MM.1S (cell line): ENCODE data around the gene CTNNA3.

Experiments used
- DNase-seq: peaks from one replicate; pipeline ENCODE4 v3.0.0-alpha.2; 2015
- H2AFZ ChIP-seq: fragments of 300-600 bp; sonication (generic); 2 replicates; pipeline ENCODE4 v1.6.0; 2016; ENCODE audit warnings: antibody characterized with exemption, low read length
- H3F3A ChIP-seq: fragments of 300-600 bp; sonication (generic); 2 replicates; pipeline ENCODE4 v1.6.1; 2016; ENCODE audit warnings: mild to moderate bottlenecking, antibody characterized with exemption, low read length, moderate library complexity, mixed read lengths; ENCODE audit not compliant: insufficient read depth
- H3K27ac ChIP-seq: fragments of 300-600 bp; sonication (generic); 2 replicates; pipeline ENCODE4 v1.5.1; 2016; ENCODE audit warnings: mild to moderate bottlenecking, low read length
- H3K27me3 ChIP-seq: fragments of 300-600 bp; sonication (generic); replicated peaks from 2 replicates; pipeline ENCODE4 v1.6.0; 2016; ENCODE audit warnings: low read length; ENCODE audit not compliant: insufficient read depth
- H3K36me3 ChIP-seq: fragments of 300-600 bp; sonication (generic); replicated peaks from 2 replicates; pipeline ENCODE4 v1.6.1; 2016; ENCODE audit warnings: mild to moderate bottlenecking, low read length, mixed read lengths; ENCODE audit not compliant: insufficient read depth
- H3K4me1 ChIP-seq: fragments of 300-600 bp; sonication (generic); 2 replicates; pipeline ENCODE4 v1.6.1; 2016; ENCODE audit warnings: low read length, mixed read lengths
- H3K4me2 ChIP-seq: fragments of 300-600 bp; sonication (generic); 2 replicates; pipeline ENCODE4 v1.6.0; 2016; ENCODE audit warnings: low read depth, low read length
- H3K4me3 ChIP-seq: fragments of 300-600 bp; sonication (generic); 2 replicates; pipeline ENCODE4 v1.5.1; 2016; ENCODE audit warnings: low read length, mixed read lengths
- H3K79me2 ChIP-seq: fragments of 300-600 bp; sonication (generic); 2 replicates; pipeline ENCODE4 v1.6.1; 2016; ENCODE audit warnings: mixed run types, low read length, mixed read lengths
- H3K9ac ChIP-seq: fragments of 300-600 bp; sonication (generic); 2 replicates; pipeline ENCODE4 v1.6.1; 2016; ENCODE audit warnings: low read length, mixed read lengths
- H3K9me2 ChIP-seq: fragments of 300-600 bp; sonication (generic); replicated peaks from 2 replicates; pipeline ENCODE4 v1.6.1; 2016; ENCODE audit warnings: mild to moderate bottlenecking, low read length, mixed read lengths; ENCODE audit not compliant: insufficient read depth
- H3K9me3 ChIP-seq: fragments of 300-600 bp; sonication (generic); replicated peaks from 2 replicates; pipeline ENCODE4 v1.6.1; 2016; ENCODE audit warnings: mild to moderate bottlenecking, low read length, mixed read lengths; ENCODE audit not compliant: insufficient read depth
- H4K20me1 ChIP-seq: fragments of 300-600 bp; sonication (generic); 2 replicates; pipeline ENCODE4 v1.6.1; 2016; ENCODE audit warnings: mild to moderate bottlenecking, low read length, moderate library complexity, mixed read lengths; ENCODE audit not compliant: insufficient read depth
- CTCF ChIP-seq: fragments of 300-600 bp; sonication (generic); IDR thresholded peaks from 2 replicates; pipeline ENCODE4 v1.5.1; 2016; ENCODE audit warnings: antibody characterized with exemption, low read length, mixed read lengths
- EZH2 ChIP-seq: fragments of 300-600 bp; sonication (generic); optimal IDR thresholded peaks from 2 replicates; pipeline ENCODE3; 2017; ENCODE audit warnings: low read depth, mild to moderate bottlenecking, antibody characterized with exemption, low read length, mixed read lengths
- EZH2phosphoT487 ChIP-seq: fragments of 300-600 bp; sonication (generic); IDR thresholded peaks from 2 replicates; pipeline ENCODE4 v1.6.1; 2018; ENCODE audit warnings: antibody characterized with exemption, low read length

Gene CTNNA3

GRCh38 chr10:67297637-67298181 is 398.3 kb downstream of the CTNNA3 start:
- Histone ChIP-seq H3K4me3 (no peak overlapping the region), H4K20me1 (no peaks in the 10 kb centered on the region), H3K9me3 (no peaks in the 10 kb centered on the region), H3K36me3 (no peaks in the 10 kb centered on the region), H3K27ac (no peak overlapping the region), H3K4me2 (no peak overlapping the region), H2AFZ (no peak overlapping the region), H3K9ac (no peak overlapping the region), H3K4me1 (no peaks in the 10 kb centered on the region), H3K79me2 (no peaks in the 10 kb centered on the region), H3F3A (no peaks in the 10 kb centered on the region), H3K27me3 (no peaks in the 10 kb centered on the region), H3K9me2 (no peaks in the 10 kb centered on the region)
- TF ChIP-seq EZH2 (no peak), EZH2phosphoT487 (no peak), CTCF (no peak)
- DNase-seq: no peak

- Histone ChIP-seq H3F3A (no peaks in the 10 kb centered on the region), H3K4me3 (no peak overlapping the region), H4K20me1 (no peaks in the 10 kb centered on the region), H3K9me3 (no peaks in the 10 kb centered on the region), H3K4me2 (no peak overlapping the region), H3K9me2 (no peaks in the 10 kb centered on the region), H3K9ac (no peak overlapping the region), H3K4me1 (no peaks in the 10 kb centered on the region), H3K27me3 (no peaks in the 10 kb centered on the region), H3K79me2 (no peaks in the 10 kb centered on the region), H3K27ac (no peak overlapping the region), H3K36me3 (no peaks in the 10 kb centered on the region), H2AFZ (no peak overlapping the region)
- no peak for DNase-seq
- TF ChIP-seq EZH2 (no peak), CTCF (no peak), EZH2phosphoT487 (no peak)
These were observed 399.1 kb downstream of the CTNNA3 start for GRCh38 chr10:67296926-67297325.

- H3K4me3 ChIP-seq: no peak overlapping the region
- no peaks in the 10 kb centered on the region for H3K27me3 ChIP-seq
- no peak overlapping the region for H2AFZ ChIP-seq
- no peak overlapping the region for H3K27ac ChIP-seq
- no peaks in the 10 kb centered on the region for H3K36me3 ChIP-seq
- no peaks in the 10 kb centered on the region for H3K79me2 ChIP-seq
- H4K20me1 ChIP-seq: no peaks in the 10 kb centered on the region
- TF ChIP-seq CTCF: no peak
- no peak for TF ChIP-seq EZH2
- TF ChIP-seq EZH2phosphoT487: no peak
- DNase-seq: no peak
- H3K9me2 ChIP-seq: no peaks in the 10 kb centered on the region
- H3K9me3 ChIP-seq: no peaks in the 10 kb centered on the region
- no peaks in the 10 kb centered on the region for H3F3A ChIP-seq
- no peaks in the 10 kb centered on the region for H3K4me1 ChIP-seq
- H3K4me2 ChIP-seq: no peak overlapping the region
- H3K9ac ChIP-seq: no peak overlapping the region
These were observed 407.1 kb downstream of the CTNNA3 start for GRCh38 chr10:67288688-67289410.
